Activated CD8-positive, alpha-beta memory T cell treated with anti-CD3 and anti-CD28 coated beads for 36 hours (primary cell): Measurements from ENCODE around the gene WDR7. TPM values are rescaled to one million over a fixed set of nuclear protein-coding genes. Genes with fewer than 3 reads are reported as not detected.

ENCODE experiments used
- CTCF ChIA-PET: fragments of 350-600 bp; sonication (Branson Sonifier 250); formaldehyde crosslinking; loops from one replicate; lab custom pipeline; 2021; ENCODE audit warnings: antibody characterized with exemption; lab: Charles Lee
- POLR2A ChIA-PET: fragments of 350-600 bp; sonication (Branson Sonifier 250); formaldehyde crosslinking; loops from one replicate; lab custom pipeline; 2021; ENCODE audit warnings: antibody characterized with exemption; lab: Charles Lee
- total RNA-seq, 2 experiments: library from RNA; stranded (reverse); gene quantifications; one replicate each; pipeline ENCODE4 v1.2.3, GENCODE V29; 2021

Gene WDR7
- total RNA-seq, 2 experiments from 2014 or later, result 14.8 to 18.5 TPM

GRCh38 chr18:56841836-56842235 is 190.7 kb downstream of the WDR7 start:
- POLR2A ChIA-PET, result no interaction called here
- CTCF ChIA-PET, result no interaction called here

DNA sequence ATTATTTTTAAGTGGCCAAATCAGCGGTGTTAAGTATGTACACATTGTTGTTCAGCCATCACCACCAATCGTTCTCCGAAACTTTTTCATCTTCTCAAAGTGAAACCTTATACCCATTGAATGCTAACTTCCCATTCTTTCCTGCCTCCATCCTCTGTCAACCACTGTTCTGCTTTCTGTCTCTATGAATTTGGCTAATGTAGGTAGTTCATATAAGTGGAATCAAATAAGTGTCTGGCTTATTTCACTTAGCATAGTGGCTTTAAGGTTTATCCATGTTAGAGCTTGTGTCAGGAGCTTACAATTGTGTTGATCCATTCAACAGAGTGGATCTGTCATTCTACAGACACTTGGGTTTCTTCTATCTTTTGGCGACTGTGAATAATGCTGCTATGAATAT is 192.1 kb downstream of the WDR7 start:
- ChIA-PET POLR2A (no interaction called here), CTCF (no interaction called here)

- POLR2A ChIA-PET, result no interaction called here
- CTCF ChIA-PET, result no interaction called here
Measured at GRCh38 chr18:56844556-56844955, 193.4 kb downstream of the WDR7 start.

DNA sequence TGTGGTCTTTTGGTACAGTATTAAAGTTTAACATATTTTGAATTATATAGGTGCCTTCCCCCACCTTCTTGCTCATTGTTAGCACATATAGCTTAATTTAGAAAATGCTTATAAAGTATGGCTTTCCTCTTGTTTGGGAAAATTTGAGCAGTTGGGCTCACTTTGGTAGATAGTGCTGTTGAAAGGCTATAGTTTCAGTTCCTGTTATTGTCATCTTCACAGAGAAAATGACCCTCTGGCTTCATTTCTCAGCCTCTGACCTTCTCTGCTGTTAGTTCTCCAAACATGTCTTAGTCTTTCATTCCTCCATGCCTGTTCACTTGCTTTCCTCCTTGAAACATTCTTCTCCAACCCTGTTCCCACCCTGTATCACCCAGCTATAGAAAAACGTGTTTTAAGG is 200.6 kb downstream of the WDR7 start:
- ChIA-PET CTCF (no interaction called here), POLR2A (no interaction called here)

DNA sequence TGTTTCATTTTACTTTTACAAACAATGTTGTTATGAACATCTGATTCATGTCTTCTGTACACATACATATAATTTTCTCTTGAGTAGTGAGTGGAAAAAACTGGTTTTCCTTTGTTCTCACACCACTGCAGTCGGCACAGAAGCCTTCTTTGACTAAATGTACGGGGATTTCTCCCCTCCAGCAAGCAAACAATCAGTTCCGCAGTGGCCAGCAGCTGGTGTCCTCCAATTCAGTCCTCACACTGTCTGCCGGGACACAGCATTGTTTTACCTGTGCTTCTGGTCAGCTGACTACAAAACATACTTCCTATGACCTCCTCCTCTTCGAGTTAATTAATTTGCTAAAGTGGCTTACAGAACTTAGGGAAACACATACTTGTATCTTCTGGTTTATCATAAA is 202.8 kb downstream of the WDR7 start:
- POLR2A ChIA-PET, result no interaction called here
- CTCF ChIA-PET, result no interaction called here

DNA sequence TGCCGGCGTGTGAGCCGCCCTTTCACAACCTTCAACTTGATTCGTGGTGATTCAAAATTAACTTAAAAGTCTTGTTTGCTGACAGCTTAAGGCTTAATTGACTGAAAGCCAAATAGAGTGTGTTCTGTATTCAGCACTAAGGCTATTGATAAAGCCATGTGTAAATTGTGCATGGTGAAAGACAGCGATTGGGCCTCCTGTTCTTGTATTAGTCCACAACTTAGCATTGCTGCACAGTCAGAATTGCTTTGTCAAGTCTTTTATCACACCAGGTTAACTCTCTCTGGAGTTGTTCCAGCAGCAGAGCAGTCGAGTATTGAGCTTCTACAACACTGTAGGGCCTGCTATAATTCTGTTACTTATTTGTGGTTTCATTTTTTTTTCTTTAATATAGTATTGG is 210.1 kb downstream of the WDR7 start:
- POLR2A ChIA-PET, result no interaction called here
- CTCF ChIA-PET, result no interaction called here

- ChIA-PET CTCF (no interaction called here), POLR2A (no interaction called here)
Measured at GRCh38 chr18:56869189-56869777, 218.1 kb downstream of the WDR7 start.

DNA sequence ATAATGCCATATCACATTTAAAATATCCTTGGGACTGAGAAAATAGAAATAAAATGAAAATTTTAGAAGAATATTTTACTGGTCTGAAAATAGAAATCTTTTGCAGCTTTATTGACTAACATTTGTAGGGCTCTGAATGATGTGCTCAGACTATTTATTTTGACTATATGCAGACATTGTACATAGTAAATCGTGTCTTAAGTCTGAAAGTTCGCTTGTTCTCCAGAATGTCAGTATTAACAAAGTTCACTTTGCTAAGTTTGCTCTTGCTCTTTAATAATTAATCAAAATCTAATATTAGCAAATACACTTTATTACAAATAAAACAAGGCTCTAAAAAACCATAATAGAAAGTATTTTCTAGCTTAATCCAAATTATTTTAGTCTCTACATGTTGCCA is 219.8 kb downstream of the WDR7 start:
- ChIA-PET POLR2A (no interaction called here), CTCF (no interaction called here)

- ChIA-PET POLR2A (no interaction called here), CTCF (no interaction called here)
Measured at GRCh38 chr18:56872140-56872539, 221.0 kb downstream of the WDR7 start.

DNA sequence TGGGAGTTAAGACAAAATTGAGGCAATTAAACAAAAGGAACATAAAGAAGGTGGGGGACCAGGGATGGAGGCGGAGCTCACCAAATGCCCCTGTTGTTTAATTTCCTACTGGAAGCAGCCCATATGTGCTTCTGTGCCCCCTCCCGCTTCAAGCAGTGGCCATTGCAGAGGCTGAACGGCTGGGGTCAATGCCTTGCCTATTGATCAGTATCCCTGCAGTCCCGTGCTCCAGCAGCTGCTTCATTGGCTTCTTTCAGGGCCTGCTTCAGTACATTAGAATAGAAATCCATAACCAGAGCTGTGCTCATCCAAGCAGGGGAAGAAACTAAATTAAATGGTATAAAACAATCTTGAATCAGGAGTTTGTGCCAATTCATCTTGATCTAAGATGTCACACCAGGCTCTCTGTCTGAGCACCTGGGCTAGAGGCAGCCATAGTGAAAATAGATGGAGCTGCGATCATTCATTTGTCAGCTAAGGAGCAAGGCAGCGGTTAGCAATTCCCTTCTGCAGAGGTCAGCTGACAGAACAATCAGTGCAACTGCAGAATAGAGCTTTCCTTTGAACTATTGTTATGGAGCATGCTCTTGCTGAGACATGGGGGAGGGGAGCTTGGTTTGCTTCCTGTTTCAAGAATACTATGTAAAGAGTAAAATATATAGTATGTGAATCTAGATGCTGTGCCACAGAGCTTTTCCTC is 222.4 kb downstream of the WDR7 start:
- CTCF ChIA-PET, result no interaction called here

DNA sequence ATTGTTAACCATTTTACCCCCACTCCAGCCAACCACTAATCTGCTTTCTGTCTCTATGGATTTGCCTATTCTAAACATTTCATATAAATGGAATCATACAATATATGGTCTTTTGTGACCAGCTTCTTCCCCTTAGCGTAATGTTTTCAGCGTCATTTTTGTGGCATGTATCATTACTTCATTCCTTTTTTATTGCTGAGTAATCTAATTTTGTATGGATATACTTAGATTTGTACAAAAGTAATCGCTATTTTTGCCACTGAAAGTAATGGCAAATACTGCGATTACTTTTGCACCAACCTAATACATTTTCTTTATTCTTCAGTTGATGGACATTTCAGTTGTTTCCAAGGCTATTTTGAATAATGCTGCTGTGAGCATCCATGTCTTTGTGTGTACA is 227.6 kb downstream of the WDR7 start:
- POLR2A ChIA-PET, result no interaction called here
- CTCF ChIA-PET, result no interaction called here

More for the DNA sequence above, 222.4 kb downstream of the WDR7 start:
- POLR2A ChIA-PET, result no interaction called here

DNA sequence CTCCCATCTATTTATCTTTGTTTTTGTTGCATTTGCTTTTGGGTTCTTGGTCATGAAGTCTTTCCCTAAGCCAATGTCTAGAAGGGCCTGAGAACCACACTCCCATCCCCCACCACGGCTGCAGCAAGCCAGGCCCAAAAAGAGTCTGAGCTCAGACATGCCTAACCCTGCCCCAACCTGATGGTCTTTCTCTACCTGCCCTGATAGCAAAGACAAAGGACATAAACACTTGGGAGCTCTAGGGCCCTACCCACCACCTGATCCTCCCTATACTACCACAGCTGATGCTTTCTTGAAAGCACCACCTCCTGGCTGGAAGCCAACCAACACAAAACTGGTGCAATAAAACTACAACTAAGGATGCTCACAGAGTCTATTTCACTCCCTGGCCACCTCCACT is 233.4 kb downstream of the WDR7 start:
- ChIA-PET POLR2A (no interaction called here), CTCF (no interaction called here)

GRCh38 chr18:56888978-56889377 is 237.8 kb downstream of the WDR7 start:
- ChIA-PET CTCF (no interaction called here), POLR2A (no interaction called here)

DNA sequence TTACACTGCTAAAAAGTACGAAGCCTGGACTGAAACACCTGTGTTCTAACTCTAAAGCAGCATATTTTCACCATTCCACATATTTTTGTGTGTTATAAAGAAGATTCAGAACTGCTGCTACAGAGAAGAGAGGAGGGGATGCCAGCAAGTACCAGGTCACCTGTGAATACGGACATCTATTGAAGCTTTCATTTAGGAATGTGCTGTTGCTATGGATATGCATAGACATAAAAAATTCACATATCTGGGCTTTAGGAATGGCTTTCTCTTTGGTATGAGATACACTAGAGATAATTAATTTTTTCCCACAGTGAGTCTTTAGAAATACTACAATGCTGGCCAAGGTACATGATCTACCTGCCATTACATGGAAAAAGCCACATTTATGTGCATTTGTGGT is 238.5 kb downstream of the WDR7 start:
- POLR2A ChIA-PET, result no interaction called here
- CTCF ChIA-PET, result no interaction called here

- ChIA-PET CTCF (no interaction called here), POLR2A (no interaction called here)
Measured at GRCh38 chr18:56890632-56891031, 239.5 kb downstream of the WDR7 start.

DNA sequence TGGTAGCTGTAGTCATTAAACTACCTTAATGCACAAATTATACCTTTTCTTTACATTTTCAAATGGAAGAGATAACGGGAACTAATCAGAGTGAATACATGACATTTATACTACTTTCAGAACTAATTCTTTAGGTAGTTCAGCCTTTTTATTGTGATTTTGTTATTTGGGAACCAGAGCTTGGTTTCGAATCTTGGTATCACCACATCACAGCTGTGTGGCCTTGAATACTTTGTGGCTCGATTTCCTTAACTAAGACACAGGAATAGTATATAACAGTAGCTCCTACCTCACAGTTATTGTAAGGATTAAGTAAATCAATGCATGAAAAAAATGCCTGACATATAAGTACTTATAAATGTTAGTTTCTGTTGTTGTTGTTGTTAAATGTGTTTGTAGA is 240.0 kb downstream of the WDR7 start:
- POLR2A ChIA-PET, result no interaction called here
- CTCF ChIA-PET, result no interaction called here

DNA sequence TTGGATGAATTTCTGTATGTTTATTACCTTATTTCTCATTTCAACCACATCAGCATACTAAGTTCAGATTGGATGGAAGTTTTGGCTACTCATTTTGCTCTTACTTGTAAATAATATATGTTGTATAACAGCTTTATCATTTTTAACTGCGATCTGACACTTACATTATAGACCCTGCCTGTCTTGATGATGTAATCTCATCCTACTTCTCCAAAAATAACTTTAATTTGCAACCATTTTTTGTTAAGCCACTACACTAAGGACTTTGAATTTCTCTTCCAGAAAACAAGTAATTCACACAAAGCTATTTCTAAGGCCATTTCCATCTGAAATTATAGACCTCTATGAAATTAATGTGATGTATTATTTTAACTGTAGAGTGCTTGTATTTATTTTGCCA is 240.7 kb downstream of the WDR7 start:
- CTCF ChIA-PET, result no interaction called here
- POLR2A ChIA-PET, result no interaction called here

GRCh38 chr18:56897122-56897521 is 246.0 kb downstream of the WDR7 start:
- POLR2A ChIA-PET, result no interaction called here
- CTCF ChIA-PET, result no interaction called here

DNA sequence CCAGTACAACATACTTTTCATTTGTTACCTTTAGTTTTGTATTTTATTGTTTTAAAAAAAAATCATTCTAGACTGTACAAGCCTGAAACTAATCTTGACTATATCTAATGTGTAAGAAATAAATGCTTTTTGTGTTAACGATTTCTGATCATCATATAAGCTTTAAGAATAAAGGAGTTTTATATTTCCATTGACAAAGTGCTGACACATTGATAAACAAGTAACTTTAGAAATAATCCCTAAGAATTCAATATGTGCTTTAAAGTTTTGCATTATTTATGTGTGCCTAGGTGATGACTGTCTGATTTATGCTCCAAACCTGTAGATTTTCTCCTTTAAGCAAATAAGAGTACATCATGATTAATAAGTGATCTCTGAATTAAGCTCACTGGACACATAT is 248.5 kb downstream of the WDR7 start:
- ChIA-PET CTCF (no interaction called here), POLR2A (no interaction called here)

GRCh38 chr18:56900195-56901094 is 249.3 kb downstream of the WDR7 start:
- ChIA-PET CTCF (no interaction called here), POLR2A (no interaction called here)

DNA sequence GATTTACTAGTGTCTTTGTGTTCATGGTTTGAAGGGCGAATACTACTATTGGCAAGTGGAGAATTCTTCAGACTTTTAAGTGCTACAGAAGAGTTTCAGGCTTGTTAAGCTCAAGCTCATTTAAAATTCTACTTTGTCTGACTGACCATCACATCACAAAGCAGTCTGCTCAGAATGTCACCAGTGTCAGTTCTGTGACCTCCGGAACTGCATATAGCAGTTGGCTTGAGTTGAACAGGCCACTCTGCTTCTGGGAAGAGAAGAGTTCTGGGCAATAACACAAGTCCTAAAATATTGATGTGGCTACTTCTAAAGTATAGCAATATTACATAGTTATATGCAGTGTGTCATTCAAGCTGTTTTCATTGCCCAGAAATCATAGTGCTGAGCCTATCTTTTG is 250.8 kb downstream of the WDR7 start:
- POLR2A ChIA-PET, result no interaction called here
- CTCF ChIA-PET, result interaction anchor here (1.0 kb wide), 1 partner anchor 12 kb away, joined by 3 read pairs; no protein-coding TSS in a partner anchor
